Endodermal cell (in vitro differentiated cells): ENCODE data around the gene RALGPS1. TPM values are rescaled to one million over a fixed set of nuclear protein-coding genes. Genes with fewer than 3 reads are reported as not detected.

Experiments used
- DNase-seq: peaks from one replicate; pipeline ENCODE4 v3.0.0-alpha.2; 2017
- H3K27ac ChIP-seq: 2 replicates; pipeline ENCODE4 v1.5.1; 2013; ENCODE audit warnings: mild to moderate bottlenecking, low read depth, low read length, moderate library complexity
- H3K27me3 ChIP-seq: 2 replicates; pipeline ENCODE4 v1.6.1; 2013; ENCODE audit warnings: mild to moderate bottlenecking, low read length, moderate library complexity; ENCODE audit not compliant: insufficient read depth, control insufficient read depth, poor library complexity, severe bottlenecking
- H3K36me3 ChIP-seq: 2 replicates; pipeline ENCODE4 v1.7.0; 2013; ENCODE audit warnings: mild to moderate bottlenecking, low read length, moderate library complexity; ENCODE audit not compliant: control insufficient read depth, insufficient read depth
- H3K4me1 ChIP-seq: one replicate; pipeline ENCODE4 v1.7.0; 2013; ENCODE audit warnings: low read length; ENCODE audit not compliant: control insufficient read depth, insufficient read depth
- H3K4me3 ChIP-seq: 2 replicates; pipeline ENCODE4 v1.5.1; 2013; ENCODE audit warnings: mild to moderate bottlenecking, low read length, moderate library complexity
- H3K9ac ChIP-seq: 2 replicates; pipeline ENCODE4 v1.6.1; 2013; ENCODE audit warnings: mild to moderate bottlenecking, low read length, moderate library complexity; ENCODE audit not compliant: poor library complexity, severe bottlenecking; ENCODE audit errors: extremely low read depth
- H3K9me3 ChIP-seq: 2 replicates; pipeline ENCODE4 v1.6.1; 2013; ENCODE audit warnings: mild to moderate bottlenecking, low read length, moderate library complexity; ENCODE audit not compliant: control insufficient read depth
- H3K27ac Mint-ChIP-seq: 2 replicates; pipeline ENCODE4 v1.8.0; 2020; ENCODE audit warnings: mixed read lengths
- H3K27me3 Mint-ChIP-seq: 2 replicates; pipeline ENCODE4 v1.8.0; 2021; ENCODE audit warnings: mild to moderate bottlenecking, mixed read lengths; ENCODE audit not compliant: insufficient read depth
- H3K36me3 Mint-ChIP-seq: 2 replicates; pipeline ENCODE4 v1.8.0; 2020; ENCODE audit warnings: low read depth, mixed read lengths
- H3K4me1 Mint-ChIP-seq: 2 replicates; pipeline ENCODE4 v1.8.0; 2020; ENCODE audit warnings: mixed read lengths
- H3K4me3 Mint-ChIP-seq: 2 replicates; pipeline ENCODE4 v1.8.0; 2020; ENCODE audit warnings: mild to moderate bottlenecking, moderate library complexity, mixed read lengths
- H3K9me3 Mint-ChIP-seq: 2 replicates; pipeline ENCODE4 v1.8.0; 2020; ENCODE audit warnings: mild to moderate bottlenecking, mixed read lengths
- CTCF ChIP-seq: fragments of 200-600 bp; sonication (generic); conservative IDR thresholded peaks from 2 replicates; pipeline ENCODE4 v1.5.0; 2021; ENCODE audit warnings: antibody characterized with exemption, mild to moderate bottlenecking
- WGBS, 2 experiments: methylation state at CpG; one replicate each; pipeline versions ENCODE4 v1.1.5 to v1.1.7; 2013; ENCODE audit warnings: missing lambda C conversion rate in 2 of 2, mixed read lengths in 1 of 2; ENCODE audit not compliant: insufficient coverage in 1 of 2, insufficient read length in 1 of 2; 5-methylcytosine and 5-hydroxymethylcytosine counted together
- total RNA-seq, 2 donors: library from RNA; stranded (reverse); fragmentation: NEBNext Ultra II Directional in 1 of 2; extraction: Animal tissue kit (Norgen Biotek cat#: 25700) in 1 of 2; gene quantifications; 2 replicates in 1 of 2; 3 replicates in 1 of 2; pipeline ENCODE4 v1.2.1, GENCODE V29; 2021

RALGPS1 gene
- total RNA-seq, 2 donors from 2014 or later = 23.3 to 25.0 TPM

- Histone ChIP-seq H3K27ac (no peak overlapping the region), H3K27me3 (no peaks in the 10 kb centered on the region), H3K4me3 (no peak overlapping the region), H3K9ac (no peak overlapping the region), H3K4me1 (no peaks in the 10 kb centered on the region), H3K9me3 (no peaks in the 10 kb centered on the region), H3K36me3 (no peaks in the 10 kb centered on the region)
- 91 to 100% methylated on average over 1 to 2 of the region's 2 CpGs for WGBS, 2 experiments
- H3K27me3 Mint-ChIP-seq = no peaks in the 10 kb centered on the region
- peaks cover 6% of the 10 kb centered on the region for H3K4me1 Mint-ChIP-seq
- no peak for DNase-seq
- H3K4me3 Mint-ChIP-seq = no peak overlapping the region
- TF ChIP-seq CTCF = no peak
- no peaks in the 10 kb centered on the region for H3K9me3 Mint-ChIP-seq
- no peak overlapping the region for H3K27ac Mint-ChIP-seq
- peaks cover 6% of the 10 kb centered on the region for H3K36me3 Mint-ChIP-seq
Observed at GRCh38 chr9:127059030-127059429, 144.4 kb downstream of the RALGPS1 start.

GRCh38 chr9:127059765-127060361, 145.3 kb downstream of the RALGPS1 start:
- no peak overlapping the region for H3K9ac ChIP-seq
- Mint-ChIP-seq H3K4me3 (no peak overlapping the region), H3K36me3 (peaks cover 6% of the 10 kb centered on the region), H3K9me3 (no peaks in the 10 kb centered on the region), H3K4me1 (peaks cover 6% of the 10 kb centered on the region), H3K27me3 (no peaks in the 10 kb centered on the region), H3K27ac (no peak overlapping the region)
- H3K27ac ChIP-seq = no peak overlapping the region
- no peaks in the 10 kb centered on the region for H3K36me3 ChIP-seq
- 85 to 94% methylated on average over 4 of the region's 4 CpGs for WGBS, 2 experiments
- H3K4me3 ChIP-seq = no peak overlapping the region
- DNase-seq = no peak
- TF ChIP-seq CTCF = no peak
- no peaks in the 10 kb centered on the region for H3K27me3 ChIP-seq
- H3K4me1 ChIP-seq = no peaks in the 10 kb centered on the region
- no peaks in the 10 kb centered on the region for H3K9me3 ChIP-seq

GRCh38 chr9:127061411-127061810, 146.8 kb downstream of the RALGPS1 start:
- TF ChIP-seq CTCF = no peak
- H3K9ac ChIP-seq = no peak overlapping the region
- H3K9me3 Mint-ChIP-seq = no peaks in the 10 kb centered on the region
- no peak overlapping the region for H3K27ac Mint-ChIP-seq
- H3K27ac ChIP-seq = no peak overlapping the region
- H3K4me1 ChIP-seq = no peaks in the 10 kb centered on the region
- H3K36me3 Mint-ChIP-seq = peaks cover 6% of the 10 kb centered on the region
- no peaks in the 10 kb centered on the region for H3K9me3 ChIP-seq
- no peak overlapping the region for H3K4me3 ChIP-seq
- no peak for DNase-seq
- no peak overlapping the region for H3K4me3 Mint-ChIP-seq
- peaks cover 6% of the 10 kb centered on the region for H3K4me1 Mint-ChIP-seq
- H3K27me3 ChIP-seq = no peaks in the 10 kb centered on the region
- 83 to 94% methylated on average over 1 to 3 of the region's 3 CpGs for WGBS, 2 experiments
- H3K36me3 ChIP-seq = no peaks in the 10 kb centered on the region
- H3K27me3 Mint-ChIP-seq = no peaks in the 10 kb centered on the region
